ENCODE data around the gene GNB1.

- no peak for TF ChIP-seq GATA2 (IDR thresholded peaks at IDR 0.05; ENCODE audit: low read depth, low read length)
- TF ChIP-seq GATA3 (IDR thresholded peaks at IDR 0.05; ENCODE audit: low read depth, low read length): no peak
Observed at GRCh38 chr1:1781526-1781903, 109.4 kb downstream of the GNB1 start.
